ENCODE data around the gene DLX2. TPM values are rescaled to one million over a fixed set of nuclear protein-coding genes. Genes with fewer than 3 reads are reported as not detected.
A peak's percentile ranks its signal among the peaks of the same experiment; 100 is the strongest.

Gene DLX2
- total and polyA plus RNA-seq, 2 donors (not counting 3 experiments of a cell fraction or from before 2014, with no cell fraction given) = not detected

DNA sequence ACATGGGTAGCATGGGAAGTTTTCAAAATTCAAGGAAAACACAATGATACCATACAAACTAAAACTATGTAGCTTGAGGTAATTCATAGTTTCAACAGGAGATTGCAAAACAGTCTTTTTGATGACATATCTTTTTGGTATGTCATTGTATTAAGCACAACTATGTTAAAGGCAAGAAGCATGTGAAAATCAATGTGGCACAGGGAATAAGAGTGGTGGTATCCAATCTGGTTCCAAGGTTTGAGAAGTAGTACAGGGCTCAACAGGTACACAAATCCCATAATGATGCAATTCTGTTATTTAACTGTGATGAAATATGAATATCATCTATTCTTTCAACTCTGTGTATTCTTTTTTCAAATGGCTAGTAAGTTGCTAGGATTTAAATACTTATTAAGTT, 16.4 kb upstream of the DLX2 start:
- ChIA-PET CTCF (interaction anchor here (1.0 to 2.4 kb wide), 5 partner anchors 8 to 309 kb away, joined by 3 to 10 read pairs (median 3); partner anchors contain the start of gene ITGA6), POLR2A (no interaction called here)
- Histone ChIP-seq H3K27me3 (ENCODE audit: control insufficient read depth in 2 of 2, insufficient read depth in 2 of 2, low read length in 2 of 2) (peaks cover 2 to 4% of the 10 kb centered on the region in 2 experiments), H3K36me3 (ENCODE audit: control insufficient read depth in 2 of 2, extremely low read depth in 1 of 2, insufficient read depth in 2 of 2, low read length in 2 of 2) (no peaks in the 10 kb centered on the region), H3K9ac (replicated peaks; ENCODE audit: extremely low read depth, insufficient read depth, low read length) (no peak overlapping the region), H3K9me1 (replicated peaks; ENCODE audit: control insufficient read depth, extremely low read depth, insufficient read depth, low read length) (no peaks in the 10 kb centered on the region), H4K20me1 (replicated peaks; ENCODE audit: control insufficient read depth, extremely low read depth, insufficient read depth, low read length) (no peaks in the 10 kb centered on the region), H3K27ac (ENCODE audit: insufficient read depth, low read depth, low read length) (no peak overlapping the region), H3K79me2 (ENCODE audit: control insufficient read depth, insufficient read depth, low read length) (no peaks in the 10 kb centered on the region), H3K4me3 (replicated peaks in 1 of 3; ENCODE audit: insufficient read depth in 1 of 3, low read depth in 1 of 3, low read length in 3 of 3) (no peak overlapping the region), H3K4me1 (ENCODE audit: control insufficient read depth, extremely low read depth, insufficient read depth, low read length) (peaks cover 4% of the 10 kb centered on the region), H3K9me3 (replicated peaks; ENCODE audit: control insufficient read depth, insufficient read depth, low read length) (no peaks in the 10 kb centered on the region), H2AFZ (ENCODE audit: low read depth, low read length) (no peak overlapping the region), H3K4me2 (ENCODE audit: insufficient read depth, low read length) (peak overlapping the region; percentile 5)
- FAIRE-seq (no peak), DNase-seq (ENCODE audit: low read depth, low spot score) (peak; percentile 30)
- intact Hi-C loops (cut with micrococcal nuclease) (no loop called here), dilution Hi-C loops (cut with MboI; ENCODE audit: extremely low pct_ligation_motif_present, low sequenced_read_pairs) (no loop called here)
- TF ChIP-seq, protein P1, sequence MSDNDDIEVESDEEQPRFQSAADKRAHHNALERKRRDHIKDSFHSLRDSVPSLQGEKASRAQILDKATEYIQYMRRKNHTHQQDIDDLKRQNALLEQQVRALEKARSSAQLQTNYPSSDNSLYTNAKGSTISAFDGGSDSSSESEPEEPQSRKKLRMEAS (IDR thresholded peaks at IDR 0.05; ENCODE audit: insufficient read depth, insufficient read length) = no peak
- TF ChIP-seq GATA2 (IDR thresholded peaks at IDR 0.05; ENCODE audit: insufficient read depth, insufficient read length, low read depth, low read length) (no peak), MYC (IDR thresholded peaks at IDR 0.05; ENCODE audit: low read depth, low read length) (no peak), JUN (IDR thresholded peaks at IDR 0.05; ENCODE audit: borderline replicate concordance, insufficient read depth, insufficient read length, low read depth) (no peak)
- no TSS peak for BruUV-seq (replicated peaks)

DNA sequence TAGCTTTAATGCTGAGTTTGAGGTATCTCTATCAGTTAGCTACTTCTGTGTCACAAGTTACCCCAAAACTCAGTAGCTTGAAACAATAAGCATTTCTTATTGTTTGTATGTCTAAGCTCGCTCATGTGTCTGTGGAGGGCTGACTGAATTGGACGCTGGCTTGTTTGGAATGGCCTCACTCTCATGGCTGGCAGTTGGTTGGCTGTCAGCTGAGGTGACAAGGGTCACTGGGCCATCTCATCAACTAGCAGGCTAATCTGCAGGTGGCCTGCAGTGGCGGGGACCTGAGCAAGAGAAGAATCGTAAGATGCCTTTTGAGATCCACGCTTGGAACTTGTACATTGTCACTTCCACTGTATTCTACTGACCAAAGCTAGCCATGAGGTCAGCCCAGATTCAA, 13.4 kb upstream of the DLX2 start:
- Histone ChIP-seq H3K79me2 (ENCODE audit: control insufficient read depth, insufficient read depth, low read length) (no peaks in the 10 kb centered on the region), H3K9me3 (replicated peaks; ENCODE audit: control insufficient read depth, insufficient read depth, low read length) (no peaks in the 10 kb centered on the region), H2AFZ (ENCODE audit: low read depth, low read length) (no peak overlapping the region), H3K4me2 (ENCODE audit: insufficient read depth, low read length) (no peak overlapping the region), H3K4me3 (replicated peaks in 1 of 3; ENCODE audit: insufficient read depth in 1 of 3, low read depth in 1 of 3, low read length in 3 of 3) (no peak overlapping the region), H3K4me1 (ENCODE audit: control insufficient read depth, extremely low read depth, insufficient read depth, low read length) (peaks cover 4% of the 10 kb centered on the region), H3K9ac (replicated peaks; ENCODE audit: extremely low read depth, insufficient read depth, low read length) (no peak overlapping the region), H3K27me3 (ENCODE audit: control insufficient read depth in 2 of 2, insufficient read depth in 2 of 2, low read length in 2 of 2) (peaks cover 2 to 3% of the 10 kb centered on the region in 2 experiments), H3K9me1 (replicated peaks; ENCODE audit: control insufficient read depth, extremely low read depth, insufficient read depth, low read length) (no peaks in the 10 kb centered on the region), H3K36me3 (ENCODE audit: control insufficient read depth in 2 of 2, extremely low read depth in 1 of 2, insufficient read depth in 2 of 2, low read length in 2 of 2) (no peaks in the 10 kb centered on the region), H3K27ac (ENCODE audit: insufficient read depth, low read depth, low read length) (no peak overlapping the region), H4K20me1 (replicated peaks; ENCODE audit: control insufficient read depth, extremely low read depth, insufficient read depth, low read length) (no peaks in the 10 kb centered on the region)
- no peak for TF ChIP-seq MYC (IDR thresholded peaks at IDR 0.05; ENCODE audit: low read depth, low read length)
- FAIRE-seq (no peak), DNase-seq (ENCODE audit: low read depth, low spot score) (no peak)
- ChIA-PET POLR2A (interaction anchor here (0.6 kb wide), 1 partner anchor 15 kb away, joined by 3 read pairs; no protein-coding TSS in a partner anchor), CTCF (interaction anchor here (1.2 to 5.2 kb wide), 4 partner anchors 10 to 413 kb away, joined by 5 to 63 read pairs (median 32); no protein-coding TSS in a partner anchor)
- intact Hi-C loops (cut with micrococcal nuclease) (no loop called here), dilution Hi-C loops (cut with MboI; ENCODE audit: extremely low pct_ligation_motif_present, low sequenced_read_pairs) (no loop called here)
- no TSS peak for BruUV-seq (replicated peaks)
